Keratinocyte (primary cell): ENCODE results near the gene GIT1.

Experiments used
- EZH2 ChIP-seq: IDR thresholded peaks from one replicate; pipeline ENCODE4 v1.6.1; 2012; ENCODE audit warnings: inconsistent platforms, mild to moderate bottlenecking, low read length, moderate library complexity
- TF ChIP-seq, protein P1 (sequence below), 3 experiments: IDR thresholded peaks in 1 of 3; conservative IDR thresholded peaks in 1 of 3; optimal IDR thresholded peaks in 1 of 3; 2 replicates in 2 of 3; 3 replicates in 1 of 3; pipeline versions ENCODE3 to v1.5.1; 2011; ENCODE audit warnings: low read length in 3 of 3, mild to moderate bottlenecking in 3 of 3, moderate library complexity in 2 of 3, control low read depth in 1 of 3, inconsistent platforms in 1 of 3; ENCODE audit not compliant: insufficient read depth in 2 of 3; ENCODE audit errors: extremely low read depth in 1 of 3

DNA sequence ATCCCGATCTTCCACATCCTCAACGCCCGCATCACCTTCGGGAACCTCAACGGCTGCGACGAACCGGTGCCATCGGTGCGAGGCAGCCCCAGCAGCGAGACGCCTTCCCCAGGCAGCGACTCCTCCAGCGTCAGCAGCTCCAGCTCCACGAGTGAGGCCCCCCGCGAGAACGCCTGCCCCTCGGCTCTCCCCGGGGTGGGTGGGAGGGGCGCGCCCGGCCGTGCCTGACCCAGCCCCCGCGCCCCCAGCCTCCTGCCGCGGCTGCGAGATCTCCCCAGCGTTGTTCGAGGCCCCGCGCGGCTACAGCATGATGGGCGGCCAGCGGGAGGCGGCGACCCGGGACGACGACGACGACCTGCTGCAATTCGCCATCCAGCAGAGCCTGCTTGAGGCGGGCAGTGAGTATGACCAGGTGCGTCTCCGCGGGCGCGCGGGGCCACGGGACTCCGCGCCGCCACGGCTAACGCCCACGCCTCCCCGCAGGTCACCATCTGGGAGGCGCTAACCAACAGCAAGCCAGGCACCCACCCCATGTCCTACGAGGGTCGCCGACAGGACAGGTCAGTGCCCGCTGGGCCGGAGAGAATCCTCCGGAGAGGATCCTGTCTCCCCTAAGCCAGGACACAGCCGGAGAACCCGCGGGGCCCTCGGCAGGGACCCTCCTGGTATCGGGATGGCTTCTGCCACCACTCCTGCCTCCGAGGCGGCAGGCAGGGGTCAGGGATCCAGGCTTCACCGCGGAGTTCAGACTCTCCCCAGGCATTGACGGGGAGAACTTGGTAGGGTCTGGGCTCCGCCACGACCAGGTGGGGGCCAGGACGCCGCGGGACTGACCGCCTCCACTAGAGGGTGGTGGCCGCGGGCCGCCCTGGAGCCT lies 23.2 kb upstream of the GIT1 start:
- no peak for TF ChIP-seq EZH2
- TF ChIP-seq, protein P1, sequence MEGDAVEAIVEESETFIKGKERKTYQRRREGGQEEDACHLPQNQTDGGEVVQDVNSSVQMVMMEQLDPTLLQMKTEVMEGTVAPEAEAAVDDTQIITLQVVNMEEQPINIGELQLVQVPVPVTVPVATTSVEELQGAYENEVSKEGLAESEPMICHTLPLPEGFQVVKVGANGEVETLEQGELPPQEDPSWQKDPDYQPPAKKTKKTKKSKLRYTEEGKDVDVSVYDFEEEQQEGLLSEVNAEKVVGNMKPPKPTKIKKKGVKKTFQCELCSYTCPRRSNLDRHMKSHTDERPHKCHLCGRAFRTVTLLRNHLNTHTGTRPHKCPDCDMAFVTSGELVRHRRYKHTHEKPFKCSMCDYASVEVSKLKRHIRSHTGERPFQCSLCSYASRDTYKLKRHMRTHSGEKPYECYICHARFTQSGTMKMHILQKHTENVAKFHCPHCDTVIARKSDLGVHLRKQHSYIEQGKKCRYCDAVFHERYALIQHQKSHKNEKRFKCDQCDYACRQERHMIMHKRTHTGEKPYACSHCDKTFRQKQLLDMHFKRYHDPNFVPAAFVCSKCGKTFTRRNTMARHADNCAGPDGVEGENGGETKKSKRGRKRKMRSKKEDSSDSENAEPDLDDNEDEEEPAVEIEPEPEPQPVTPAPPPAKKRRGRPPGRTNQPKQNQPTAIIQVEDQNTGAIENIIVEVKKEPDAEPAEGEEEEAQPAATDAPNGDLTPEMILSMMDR (optimal IDR thresholded peaks at IDR 0.05 in 1 of 3, IDR thresholded peaks at IDR 0.05 in 1 of 3, conservative IDR thresholded peaks at IDR 0.05 in 1 of 3; ENCODE audit: extremely low read depth in 1 of 3, insufficient read depth in 2 of 3, low read length in 3 of 3), result no peak
